Gastrocnemius medialis (tissue), 4 donors: ENCODE results near the gene PDIA3.

Experiments used
- CTCF ChIP-seq, 5 experiments: fragments of 450-650 bp in 3 of 5; fragments of 200-600 bp in 2 of 5; sonication (generic) in 2 of 5; IDR thresholded peaks in 4 of 5; conservative IDR thresholded peaks in 1 of 5; 1 replicate in 4 of 5; 2 replicates in 1 of 5; pipeline ENCODE4 v1.5.1; 2016 to 2019; ENCODE audit warnings: antibody characterized with exemption in 5 of 5, mild to moderate bottlenecking in 3 of 5, moderate library complexity in 3 of 5
- POLR2A ChIP-seq, 2 donors: fragments of 450-650 bp; IDR thresholded peaks; one replicate each; pipeline ENCODE4 v1.6.1; 2017; ENCODE audit warnings: antibody characterized with exemption in 2 of 2, mild to moderate bottlenecking in 2 of 2, moderate library complexity in 2 of 2

GRCh38 chr15:43763819-43764446, 17.7 kb downstream of the PDIA3 start:
- TF ChIP-seq CTCF (IDR thresholded peaks at IDR 0.05 in 4 of 5, conservative IDR thresholded peaks at IDR 0.05 in 1 of 5) (no peak), POLR2A (IDR thresholded peaks at IDR 0.05) (no peak)
